Activated CD4-positive, alpha-beta memory T cell treated with anti-CD3 and anti-CD28 coated beads, Interleukin-2, amount 10 ng/mL, durations not matched to agents 7 days and 5 days (primary cell): ENCODE results near the gene CTIF. TPM values are rescaled to one million over a fixed set of nuclear protein-coding genes. Genes with fewer than 3 reads are reported as not detected.

ENCODE experiments used
- CTCF ChIA-PET: fragments of 350-600 bp; sonication (Branson Sonifier 250); formaldehyde crosslinking; loops from one replicate; lab custom pipeline; 2021; ENCODE audit warnings: antibody characterized with exemption, inconsistent platforms; lab: Charles Lee
- POLR2A ChIA-PET: fragments of 350-600 bp; sonication (Branson Sonifier 250); formaldehyde crosslinking; loops from one replicate; lab custom pipeline; 2021; ENCODE audit warnings: antibody characterized with exemption; lab: Charles Lee
- DNase-seq: peaks from one replicate; pipeline ENCODE4 v3.0.0-alpha.2; 2020
- H3K27ac Mint-ChIP-seq: one replicate; pipeline ENCODE4 v1.8.0; 2021; ENCODE audit warnings: mild to moderate bottlenecking, mixed read lengths
- H3K27me3 Mint-ChIP-seq: one replicate; pipeline ENCODE4 v1.8.0; 2021; ENCODE audit warnings: mixed read lengths
- H3K36me3 Mint-ChIP-seq: one replicate; pipeline ENCODE4 v1.8.0; 2021; ENCODE audit warnings: low read depth, mixed read lengths
- H3K4me1 Mint-ChIP-seq: one replicate; pipeline ENCODE4 v1.8.0; 2021; ENCODE audit warnings: mixed read lengths
- H3K4me3 Mint-ChIP-seq: one replicate; pipeline ENCODE4 v1.8.0; 2021; ENCODE audit warnings: mild to moderate bottlenecking, mixed read lengths
- H3K9me3 Mint-ChIP-seq: one replicate; pipeline ENCODE4 v1.8.0; 2021; ENCODE audit warnings: mixed read lengths
- total RNA-seq, 2 experiments: library from RNA; stranded (reverse); gene quantifications; one replicate each; pipeline ENCODE4 v1.2.3, GENCODE V29; 2021

CTIF gene
- total RNA-seq, 2 experiments from 2014 or later = 4.9 to 5.1 TPM

DNA sequence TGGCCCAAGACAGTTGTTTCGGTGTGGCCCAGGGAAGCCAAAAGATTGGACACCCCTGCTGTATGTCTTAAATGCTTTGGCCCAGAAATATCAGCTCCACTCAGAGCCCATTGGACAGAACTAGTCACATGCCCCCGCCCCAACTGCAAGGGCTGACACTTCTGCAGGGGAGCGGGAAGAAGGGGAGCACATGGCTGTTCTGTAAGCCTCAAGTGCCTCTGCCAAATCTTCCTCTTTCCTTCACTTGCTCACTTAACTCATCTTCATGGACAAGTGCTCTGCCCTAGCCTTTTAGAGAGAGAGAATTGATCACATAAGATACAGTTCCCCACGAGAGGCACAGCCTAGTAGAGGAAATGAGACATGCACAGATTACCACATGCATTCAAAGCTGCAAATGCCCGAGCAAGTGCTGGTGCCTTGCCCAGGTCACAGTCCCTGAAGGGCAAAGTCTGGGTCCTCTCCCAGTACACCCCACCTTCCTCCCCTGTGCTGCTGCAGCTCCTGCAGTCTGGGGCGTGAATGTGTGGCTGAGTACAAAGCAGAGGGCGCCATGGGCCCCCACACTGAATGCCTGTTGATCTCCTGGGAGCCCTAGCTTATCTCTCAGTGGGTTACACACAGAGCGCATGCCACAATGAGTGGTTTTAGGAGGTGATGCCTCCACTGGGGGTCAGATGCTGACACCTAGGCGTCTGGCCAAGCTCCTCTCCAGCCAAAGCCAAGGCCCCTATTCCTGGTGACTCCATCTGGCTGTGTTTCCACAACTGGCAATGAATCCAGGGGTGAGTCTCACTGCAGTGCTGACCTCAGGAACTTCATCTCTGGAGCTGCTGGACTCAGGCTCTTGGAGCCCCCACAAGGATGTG is 135.3 kb downstream of the CTIF start:
- Mint-ChIP-seq H3K4me1 (peaks cover 6% of the 10 kb centered on the region), H3K27ac (no peak overlapping the region), H3K9me3 (peaks cover 6% of the 10 kb centered on the region), H3K36me3 (no peaks in the 10 kb centered on the region), H3K27me3 (no peaks in the 10 kb centered on the region), H3K4me3 (no peak overlapping the region)
- DNase-seq = no peak
- POLR2A ChIA-PET = interaction anchor here (0.7 kb wide), 1 partner anchor 146 kb away, joined by 3 read pairs; no protein-coding TSS in a partner anchor
- CTCF ChIA-PET = interaction anchor here (0.7 to 1.8 kb wide), 11 partner anchors 9 to 845 kb away, joined by 3 to 8 read pairs (median 3); no protein-coding TSS in a partner anchor

DNA sequence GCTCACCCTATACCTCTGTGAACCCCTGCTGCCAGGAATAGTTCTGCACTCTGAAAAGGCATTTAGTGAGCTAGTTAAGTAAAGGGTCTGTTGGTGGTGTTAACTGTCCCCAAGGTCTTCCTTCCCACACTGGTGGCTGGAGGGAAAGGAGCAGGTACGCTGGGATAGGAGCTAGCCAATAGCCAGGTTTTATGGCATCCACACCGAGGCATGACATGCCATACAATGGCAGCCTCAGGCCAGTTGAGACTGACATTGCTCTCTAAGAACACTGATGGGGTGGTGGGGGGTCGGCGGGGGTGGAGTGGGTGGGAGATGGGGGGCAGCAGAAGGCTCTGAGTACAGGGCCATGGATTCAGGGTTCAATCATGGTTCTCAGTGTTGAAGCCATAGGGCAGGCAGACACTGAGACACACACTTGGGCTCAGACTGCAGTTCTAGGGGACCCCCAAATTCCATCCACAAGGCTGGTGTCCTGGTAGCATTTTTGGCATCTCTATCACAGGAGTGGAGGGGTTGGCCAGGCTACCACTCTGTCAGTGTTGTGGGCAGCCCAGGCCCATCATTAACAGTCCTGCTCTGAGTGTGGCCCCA is 136.0 kb downstream of the CTIF start:
- H3K4me1 Mint-ChIP-seq = peaks cover 6% of the 10 kb centered on the region
- DNase-seq = no peak
- POLR2A ChIA-PET = no interaction called here
- H3K27me3 Mint-ChIP-seq = no peaks in the 10 kb centered on the region
- H3K36me3 Mint-ChIP-seq = no peaks in the 10 kb centered on the region
- peaks cover 6% of the 10 kb centered on the region for H3K9me3 Mint-ChIP-seq
- CTCF ChIA-PET = interaction anchor here (0.6 to 1.8 kb wide), 10 partner anchors 9 to 844 kb away, joined by 3 to 8 read pairs (median 4); no protein-coding TSS in a partner anchor
- no peak overlapping the region for H3K27ac Mint-ChIP-seq
- no peak overlapping the region for H3K4me3 Mint-ChIP-seq

DNA sequence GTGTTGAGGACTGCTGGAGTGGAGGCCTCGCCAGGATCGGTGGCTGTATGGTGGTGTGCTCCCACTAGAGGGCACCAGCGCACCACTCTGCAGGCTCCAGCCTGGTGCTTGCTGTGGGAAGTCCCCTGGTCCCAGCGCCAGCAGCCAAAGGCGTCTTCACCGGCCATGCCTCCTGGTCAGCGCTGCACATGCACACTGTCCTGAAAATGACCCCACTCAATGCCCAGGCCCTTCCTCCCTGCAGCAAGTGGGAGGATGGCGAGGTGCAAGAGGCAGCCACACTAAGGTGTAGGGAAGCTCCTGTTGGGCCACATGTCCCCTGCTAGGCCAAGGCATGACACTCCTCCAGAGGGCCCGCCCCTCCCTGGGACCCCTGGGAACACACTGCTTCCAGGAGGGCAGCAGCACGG is 136.5 kb downstream of the CTIF start:
- peaks cover 6% of the 10 kb centered on the region for H3K4me1 Mint-ChIP-seq
- H3K27me3 Mint-ChIP-seq = no peaks in the 10 kb centered on the region
- DNase-seq = peak; percentile 86
- POLR2A ChIA-PET = no interaction called here
- no peak overlapping the region for H3K4me3 Mint-ChIP-seq
- H3K36me3 Mint-ChIP-seq = no peaks in the 10 kb centered on the region
- CTCF ChIA-PET = interaction anchor here (0.6 to 1.2 kb wide), 5 partner anchors 239 to 563 kb away, joined by 3 to 5 read pairs (median 3); no protein-coding TSS in a partner anchor
- peaks cover 6% of the 10 kb centered on the region for H3K9me3 Mint-ChIP-seq
- no peak overlapping the region for H3K27ac Mint-ChIP-seq

DNA sequence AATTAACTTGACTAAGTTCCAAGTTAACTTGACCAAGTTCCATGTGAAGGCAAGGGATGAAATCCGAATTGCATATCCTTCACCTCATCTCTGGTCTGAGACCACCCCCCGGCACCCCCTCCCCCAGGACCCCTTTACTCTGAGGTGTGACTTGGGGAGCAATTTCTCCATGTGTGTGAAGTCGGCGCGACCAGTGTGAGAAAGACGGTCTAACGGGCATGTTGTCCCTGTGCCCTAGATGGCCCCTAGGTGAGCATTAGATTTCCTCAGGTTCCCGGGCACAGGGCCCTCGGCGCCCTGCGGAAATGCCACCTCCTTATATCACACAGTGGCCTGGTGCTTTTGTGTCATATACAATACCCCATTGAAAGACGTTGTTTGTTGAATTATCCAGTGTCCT is 137.1 kb downstream of the CTIF start:
- ChIA-PET CTCF (interaction anchor here (1.0 to 1.1 kb wide), 3 partner anchors 239 to 563 kb away, joined by 3 to 5 read pairs (median 5); no protein-coding TSS in a partner anchor), POLR2A (no interaction called here)
- H3K4me1 Mint-ChIP-seq = peaks cover 6% of the 10 kb centered on the region
- no peaks in the 10 kb centered on the region for H3K36me3 Mint-ChIP-seq
- H3K27me3 Mint-ChIP-seq = no peaks in the 10 kb centered on the region
- H3K4me3 Mint-ChIP-seq = no peak overlapping the region
- peaks cover 6% of the 10 kb centered on the region for H3K9me3 Mint-ChIP-seq
- H3K27ac Mint-ChIP-seq = no peak overlapping the region
- no peak for DNase-seq

DNA sequence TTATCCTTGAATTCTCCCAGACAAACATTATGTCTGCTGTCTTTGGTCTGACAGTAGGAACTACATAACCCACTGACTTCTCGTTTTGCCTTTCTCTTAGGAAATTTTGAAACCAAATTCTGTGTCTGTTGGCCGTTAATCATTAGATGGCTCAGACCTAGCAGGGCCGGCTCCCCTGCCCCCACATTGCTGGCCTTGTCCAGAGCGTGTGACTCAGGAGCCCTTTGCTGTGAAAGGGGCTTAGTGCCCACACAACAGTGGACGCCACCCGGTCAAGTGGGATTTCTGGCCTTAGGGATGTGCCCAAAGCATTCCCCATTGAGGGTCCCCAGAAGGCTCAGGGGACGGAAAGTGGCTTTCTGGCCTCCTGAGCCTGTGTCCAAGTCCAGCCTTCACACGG is 137.5 kb downstream of the CTIF start:
- no peak for DNase-seq
- ChIA-PET CTCF (interaction anchor here (0.9 to 1.0 kb wide), 3 partner anchors 16 to 501 kb away, joined by 3 read pairs; no protein-coding TSS in a partner anchor), POLR2A (interaction anchor here (0.8 kb wide), 1 partner anchor 101 kb away, joined by 3 read pairs; no protein-coding TSS in a partner anchor)
- Mint-ChIP-seq H3K36me3 (no peaks in the 10 kb centered on the region), H3K9me3 (peaks cover 4% of the 10 kb centered on the region), H3K4me3 (no peak overlapping the region), H3K27me3 (no peaks in the 10 kb centered on the region), H3K4me1 (peaks cover 6% of the 10 kb centered on the region), H3K27ac (no peak overlapping the region)

DNA sequence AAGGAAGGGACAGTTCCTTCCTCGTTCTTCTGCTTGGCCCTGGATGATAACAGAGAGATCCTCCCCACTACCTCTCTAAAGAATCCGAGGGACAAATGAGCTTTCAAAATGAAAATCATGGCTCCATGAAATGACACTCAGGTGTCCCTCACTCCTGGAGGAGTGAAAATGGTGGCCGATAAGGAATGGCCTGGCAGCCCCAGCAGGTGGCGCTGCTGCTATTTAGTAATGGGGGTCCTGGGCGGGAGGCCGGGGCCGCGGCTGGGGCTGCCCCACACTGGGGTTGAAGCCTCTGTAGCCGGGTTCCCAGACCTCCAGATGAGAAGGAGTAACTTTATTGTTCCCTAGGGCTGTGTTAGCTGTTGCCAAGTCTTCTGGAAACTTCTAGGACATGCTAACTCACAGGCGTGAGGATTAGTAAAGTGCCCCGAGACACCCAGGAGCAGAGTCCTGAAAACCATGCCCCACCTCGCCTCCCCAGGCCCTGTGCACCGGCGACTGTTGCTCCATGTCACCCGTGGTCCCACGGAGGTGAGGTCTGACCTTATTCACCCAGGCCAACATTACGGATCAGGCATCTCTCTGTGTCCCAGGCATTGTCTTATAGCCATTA is 138.0 kb downstream of the CTIF start:
- Mint-ChIP-seq H3K4me1 (peaks cover 6% of the 10 kb centered on the region), H3K9me3 (no peaks in the 10 kb centered on the region), H3K4me3 (no peak overlapping the region), H3K27me3 (no peaks in the 10 kb centered on the region), H3K27ac (no peak overlapping the region), H3K36me3 (no peaks in the 10 kb centered on the region)
- DNase-seq = peak; percentile 70
- ChIA-PET POLR2A (interaction anchor here (0.8 kb wide), 1 partner anchor 100 kb away, joined by 3 read pairs; no protein-coding TSS in a partner anchor), CTCF (interaction anchor here (0.9 to 1.0 kb wide), 3 partner anchors 15 to 501 kb away, joined by 3 read pairs; no protein-coding TSS in a partner anchor)

GRCh38 chr18:48678237-48679115 is 139.6 kb downstream of the CTIF start:
- Mint-ChIP-seq H3K9me3 (no peaks in the 10 kb centered on the region), H3K36me3 (no peaks in the 10 kb centered on the region), H3K27ac (no peak overlapping the region), H3K4me3 (no peak overlapping the region), H3K4me1 (peaks cover 6% of the 10 kb centered on the region), H3K27me3 (no peaks in the 10 kb centered on the region)
- POLR2A ChIA-PET = interaction anchor here (0.8 kb wide), 1 partner anchor 10 kb away, joined by 3 read pairs; no protein-coding TSS in a partner anchor
- no peak for DNase-seq
- CTCF ChIA-PET = interaction anchor here (0.7 to 2.0 kb wide), 2 partner anchors 362 to 559 kb away, joined by 3 to 9 read pairs; no protein-coding TSS in a partner anchor

GRCh38 chr18:48679236-48679635 is 140.4 kb downstream of the CTIF start:
- Mint-ChIP-seq H3K4me1 (peaks cover 6% of the 10 kb centered on the region), H3K9me3 (no peaks in the 10 kb centered on the region), H3K36me3 (no peaks in the 10 kb centered on the region), H3K27me3 (no peaks in the 10 kb centered on the region), H3K4me3 (no peak overlapping the region), H3K27ac (no peak overlapping the region)
- no peak for DNase-seq
- ChIA-PET CTCF (interaction anchor here (2.0 kb wide), 1 partner anchor 559 kb away, joined by 9 read pairs; no protein-coding TSS in a partner anchor), POLR2A (interaction anchor here (0.8 kb wide), 1 partner anchor 9 kb away, joined by 3 read pairs; no protein-coding TSS in a partner anchor)

DNA sequence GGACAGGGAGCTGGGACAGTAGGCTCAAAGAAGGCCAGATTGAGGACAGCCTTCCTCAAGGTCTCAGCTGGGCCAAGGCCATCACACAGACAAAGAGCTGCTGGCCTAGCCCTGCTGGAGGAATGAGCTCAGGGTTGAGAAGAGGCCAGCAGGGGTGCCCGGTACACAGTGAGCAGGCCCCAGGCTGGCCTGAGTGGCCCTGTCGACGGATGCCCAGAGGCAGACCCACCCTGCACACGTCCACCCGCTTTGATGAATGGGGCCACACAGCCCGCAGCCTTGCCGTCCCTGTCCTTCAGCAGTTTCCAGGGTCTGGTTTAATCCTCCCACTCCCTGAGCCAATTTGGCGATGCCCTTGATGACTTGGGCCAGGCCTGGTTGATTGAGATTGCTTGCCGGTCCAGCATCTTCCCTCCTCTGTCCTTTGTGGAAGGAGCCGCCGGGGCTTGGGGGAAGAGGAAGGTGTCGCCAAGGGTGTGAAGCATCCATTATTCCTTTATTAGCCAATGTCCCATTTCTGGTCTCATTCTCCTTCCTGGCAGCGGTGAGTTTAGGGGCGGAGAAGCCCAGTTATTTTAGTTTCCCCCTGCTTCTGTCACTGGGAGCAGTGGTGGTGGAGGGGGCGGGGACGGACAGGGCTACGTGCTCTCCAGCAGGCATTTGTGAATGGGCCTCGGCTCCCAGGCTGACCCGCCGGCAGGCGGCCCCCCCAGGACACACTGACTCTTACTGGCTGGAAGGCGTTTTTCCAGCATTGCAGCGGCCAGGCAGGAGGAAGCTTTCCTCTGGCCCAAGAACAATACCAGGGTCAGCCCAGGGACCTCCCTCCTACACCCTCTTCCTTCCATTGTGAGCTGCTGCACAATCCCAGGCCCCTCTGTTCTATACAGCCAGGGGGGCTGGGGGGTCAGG is 141.8 kb downstream of the CTIF start:
- no peak for DNase-seq
- Mint-ChIP-seq H3K4me3 (no peak overlapping the region), H3K27ac (no peak overlapping the region), H3K9me3 (no peaks in the 10 kb centered on the region), H3K36me3 (no peaks in the 10 kb centered on the region), H3K27me3 (no peaks in the 10 kb centered on the region), H3K4me1 (peaks cover 3% of the 10 kb centered on the region)
- ChIA-PET POLR2A (no interaction called here), CTCF (no interaction called here)

- no peaks in the 10 kb centered on the region for H3K27me3 Mint-ChIP-seq
These were observed 143.9 kb downstream of the CTIF start for GRCh38 chr18:48682768-48683167.

GRCh38 chr18:48683197-48683596 is 144.4 kb downstream of the CTIF start:
- Mint-ChIP-seq H3K4me1 (peaks cover 3% of the 10 kb centered on the region), H3K27ac (no peak overlapping the region), H3K9me3 (no peaks in the 10 kb centered on the region), H3K36me3 (no peaks in the 10 kb centered on the region), H3K4me3 (no peak overlapping the region), H3K27me3 (no peaks in the 10 kb centered on the region)
- no peak for DNase-seq
- ChIA-PET CTCF (interaction anchor here (0.9 kb wide), 1 partner anchor 9 kb away, joined by 3 read pairs; no protein-coding TSS in a partner anchor), POLR2A (no interaction called here)

More at GRCh38 chr18:48682768-48683167, 143.9 kb downstream of the CTIF start:
- Mint-ChIP-seq H3K9me3 (no peaks in the 10 kb centered on the region), H3K4me3 (no peak overlapping the region), H3K36me3 (no peaks in the 10 kb centered on the region), H3K4me1 (peaks cover 3% of the 10 kb centered on the region), H3K27ac (no peak overlapping the region)
- ChIA-PET POLR2A (no interaction called here), CTCF (interaction anchor here (0.9 kb wide), 1 partner anchor 9 kb away, joined by 3 read pairs; no protein-coding TSS in a partner anchor)
- DNase-seq = no peak
